Activated naive CD8-positive, alpha-beta T cell treated with anti-CD3 and anti-CD28 coated beads for 36 hours (primary cell): Measurements from ENCODE around the gene PAK5. TPM values are rescaled to one million over a fixed set of nuclear protein-coding genes. Genes with fewer than 3 reads are reported as not detected.

Experiments
- DNase-seq: peaks from one replicate; pipeline ENCODE4 v3.0.0; 2021
- H3K27ac Mint-ChIP-seq: one replicate; pipeline ENCODE4 v1.8.0; 2022; ENCODE audit warnings: mild to moderate bottlenecking, moderate library complexity, mixed read lengths
- H3K27me3 Mint-ChIP-seq: one replicate; pipeline ENCODE4 v1.8.0; 2022; ENCODE audit warnings: mild to moderate bottlenecking, mixed read lengths
- H3K36me3 Mint-ChIP-seq: one replicate; pipeline ENCODE4 v1.8.0; 2021; ENCODE audit warnings: mild to moderate bottlenecking, mixed read lengths
- H3K4me1 Mint-ChIP-seq: one replicate; pipeline ENCODE4 v1.8.0; 2021; ENCODE audit warnings: mixed read lengths
- H3K4me3 Mint-ChIP-seq: one replicate; pipeline ENCODE4 v1.8.0; 2022; ENCODE audit warnings: mild to moderate bottlenecking, moderate library complexity, mixed read lengths
- H3K9me3 Mint-ChIP-seq: one replicate; pipeline ENCODE4 v1.8.0; 2022; ENCODE audit warnings: mixed read lengths
- total RNA-seq, 2 experiments: library from RNA; stranded (reverse); gene quantifications; one replicate each; pipeline ENCODE4 v1.2.3, GENCODE V29; 2021

The PAK5 gene
- total RNA-seq, 2 experiments from 2014 or later = not detected

DNA sequence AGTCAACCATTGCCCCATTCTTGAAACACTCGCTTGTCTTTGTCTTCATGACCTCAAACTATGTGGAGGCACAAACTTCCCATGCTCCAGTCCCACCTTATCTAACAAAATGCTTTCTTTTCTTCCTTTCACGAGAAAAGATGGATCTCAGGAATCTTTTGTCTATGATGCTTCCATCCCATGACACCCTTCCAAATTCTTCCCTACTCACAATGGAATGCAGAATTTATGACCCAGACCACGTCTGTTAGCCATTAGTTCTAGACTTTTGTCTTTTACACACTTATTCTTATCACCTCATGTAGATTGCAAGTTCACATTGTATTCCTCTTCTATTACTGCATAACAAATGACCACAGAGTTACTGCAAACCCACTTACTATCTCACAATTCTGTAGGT, 348.7 kb downstream of the PAK5 start:
- no peaks in the 10 kb centered on the region for H3K9me3 Mint-ChIP-seq
- H3K36me3 Mint-ChIP-seq = no peaks in the 10 kb centered on the region
- DNase-seq = no peak
- H3K27me3 Mint-ChIP-seq = peaks cover 4% of the 10 kb centered on the region
- H3K4me3 Mint-ChIP-seq = no peak overlapping the region
- no peaks in the 10 kb centered on the region for H3K4me1 Mint-ChIP-seq
- H3K27ac Mint-ChIP-seq = no peak overlapping the region

DNA sequence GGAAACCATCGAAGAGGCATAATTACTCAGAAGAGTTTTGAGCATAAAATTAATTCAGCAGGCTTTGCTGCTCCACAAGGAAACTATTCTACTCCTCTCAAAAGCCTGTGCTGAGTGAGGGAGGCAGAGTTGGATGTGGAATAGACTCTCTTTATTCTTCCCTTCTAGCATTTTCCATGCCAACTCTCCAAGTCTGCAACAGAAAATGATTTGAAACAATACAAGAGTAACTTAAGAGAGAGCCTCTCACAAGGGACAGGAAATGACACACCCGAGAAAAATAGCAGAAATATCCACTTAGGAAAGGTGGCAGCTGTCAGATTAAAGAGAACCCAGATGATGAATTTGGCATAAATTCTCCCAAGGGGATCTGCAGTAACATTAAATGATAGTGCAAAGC, 350.8 kb downstream of the PAK5 start:
- no peak overlapping the region for H3K4me3 Mint-ChIP-seq
- H3K27ac Mint-ChIP-seq = no peak overlapping the region
- H3K4me1 Mint-ChIP-seq = no peaks in the 10 kb centered on the region
- H3K27me3 Mint-ChIP-seq = peaks cover 4% of the 10 kb centered on the region
- H3K9me3 Mint-ChIP-seq = no peaks in the 10 kb centered on the region
- H3K36me3 Mint-ChIP-seq = no peaks in the 10 kb centered on the region
- no peak for DNase-seq

Other genes starting within 250 kb of the PAK5 start
- gene ANKEF1, start 195.9 kb upstream of the PAK5 start, total RNA-seq = 1 to 10 TPM; 3.5 to 3.6 TPM